GM23338 (cell line): ENCODE results near the gene C1orf210. TPM values are rescaled to one million over a fixed set of nuclear protein-coding genes. Genes with fewer than 3 reads are reported as not detected.

Experiments
- ATAC-seq: fragments of 200-7000 bp; cut with Tn5 transposase; 3 replicates; pipeline ENCODE4 v1.9.1; 2020
- DNase-seq: peaks from one replicate; pipeline ENCODE4 v3.0.0-alpha.2; 2015; ENCODE audit warnings: low spot score
- H2AFZ ChIP-seq: fragments of 200-600 bp; sonication (generic); 2 replicates; pipeline ENCODE4 v1.8.0; 2016; ENCODE audit warnings: antibody characterized with exemption, mild to moderate bottlenecking, moderate library complexity
- H3F3A ChIP-seq: fragments of 200-600 bp; sonication (generic); replicated peaks from 2 replicates; pipeline ENCODE4 v1.8.0; 2017; ENCODE audit warnings: antibody characterized with exemption, mixed run types, low read depth
- H3K27ac ChIP-seq: fragments of 200-600 bp; sonication (generic); 2 replicates; pipeline ENCODE4 v1.6.1; 2016; ENCODE audit warnings: low read depth
- H3K27me3 ChIP-seq: fragments of 200-600 bp; sonication (generic); 2 replicates; pipeline ENCODE4 v1.8.0; 2016; ENCODE audit warnings: mild to moderate bottlenecking, mixed run types, moderate library complexity; ENCODE audit not compliant: insufficient read depth
- H3K36me3 ChIP-seq: fragments of 200-600 bp; sonication (generic); 2 replicates; pipeline ENCODE4 v1.8.0; 2016; ENCODE audit warnings: mild to moderate bottlenecking; ENCODE audit not compliant: insufficient read depth
- H3K4me1 ChIP-seq: fragments of 200-600 bp; sonication (generic); 2 replicates; pipeline ENCODE4 v1.8.0; 2016; ENCODE audit warnings: mild to moderate bottlenecking, moderate library complexity; ENCODE audit not compliant: insufficient read depth
- H3K4me2 ChIP-seq: fragments of 200-600 bp; sonication (generic); 2 replicates; pipeline ENCODE4 v1.7.1; 2017; ENCODE audit warnings: mixed run types
- H3K4me3 ChIP-seq: fragments of 200-600 bp; sonication (generic); 2 replicates; pipeline ENCODE4 v1.6.1; 2016; ENCODE audit warnings: mixed run types
- H3K79me2 ChIP-seq: fragments of 200-600 bp; sonication (generic); replicated peaks from 2 replicates; pipeline ENCODE4 v1.8.0; 2017; ENCODE audit warnings: mild to moderate bottlenecking; ENCODE audit not compliant: insufficient read depth
- H3K9me2 ChIP-seq: fragments of 200-600 bp; sonication (generic); 2 replicates; pipeline ENCODE4 v1.8.0; 2017; ENCODE audit not compliant: insufficient read depth
- H4K20me1 ChIP-seq: fragments of 200-600 bp; sonication (generic); replicated peaks from 2 replicates; pipeline ENCODE4 v1.8.0; 2017; ENCODE audit warnings: mild to moderate bottlenecking; ENCODE audit not compliant: insufficient read depth
- H3K27ac Mint-ChIP-seq: 2 replicates; pipeline ENCODE4 v1.8.0; 2020; ENCODE audit warnings: inconsistent platforms, mild to moderate bottlenecking, moderate library complexity, mixed read lengths
- H3K27me3 Mint-ChIP-seq: 3 replicates; pipeline ENCODE4 v1.8.0; 2022; ENCODE audit warnings: low read depth, mild to moderate bottlenecking, moderate library complexity, mixed read lengths, inconsistent platforms; ENCODE audit not compliant: insufficient read depth, poor library complexity
- H3K36me3 Mint-ChIP-seq: 3 replicates; pipeline ENCODE4 v1.8.0; 2021; ENCODE audit warnings: low read depth, mild to moderate bottlenecking, inconsistent platforms, moderate library complexity, mixed read lengths
- H3K4me1 Mint-ChIP-seq: 3 replicates; pipeline ENCODE4 v1.8.0; 2020; ENCODE audit warnings: mild to moderate bottlenecking, inconsistent platforms, mixed read lengths
- H3K4me3 Mint-ChIP-seq: 3 replicates; pipeline ENCODE4 v1.8.0; 2021; ENCODE audit warnings: moderate library complexity, mild to moderate bottlenecking, inconsistent platforms, mixed read lengths
- H3K9me3 Mint-ChIP-seq: 3 replicates; pipeline ENCODE4 v1.8.0; 2020; ENCODE audit warnings: moderate library complexity, mild to moderate bottlenecking, inconsistent platforms, mixed read lengths
- CREB1 ChIP-seq: fragments of 250-450 bp; sonication (Bioruptor Pico); IDR thresholded peaks from 2 replicates; pipeline ENCODE4 v1.5.0; 2020; ENCODE audit warnings: low read depth, mild to moderate bottlenecking, moderate library complexity
- ETS1 ChIP-seq: IDR thresholded peaks from 2 replicates; pipeline ENCODE4 v1.6.1; 2016; ENCODE audit warnings: antibody characterized with exemption
- EZH2 ChIP-seq: fragments of 200-600 bp; sonication (generic); IDR thresholded peaks from one replicate; pipeline ENCODE4 v1.8.0; 2017; ENCODE audit warnings: antibody characterized with exemption, mild to moderate bottlenecking, low read depth; ENCODE audit not compliant: unreplicated experiment
- EZH2phosphoT487 ChIP-seq: fragments of 200-600 bp; sonication (generic); IDR thresholded peaks from one replicate; pipeline ENCODE4 v1.8.1; 2018; ENCODE audit warnings: antibody characterized with exemption; ENCODE audit not compliant: unreplicated experiment
- JUNB ChIP-seq: IDR thresholded peaks from one replicate; pipeline ENCODE4 v1.6.1; 2016; ENCODE audit warnings: antibody characterized with exemption; ENCODE audit not compliant: unreplicated experiment
- NANOG ChIP-seq: IDR thresholded peaks from 2 replicates; pipeline ENCODE4 v1.6.1; 2016; ENCODE audit warnings: antibody characterized with exemption, borderline replicate concordance
- POLR2AphosphoS5 ChIP-seq: IDR thresholded peaks from 2 replicates; pipeline ENCODE4 v1.6.1; 2016; ENCODE audit warnings: antibody characterized with exemption, low read depth
- REST ChIP-seq: IDR thresholded peaks from one replicate; pipeline ENCODE4 v1.6.1; 2018; ENCODE audit warnings: antibody characterized with exemption; ENCODE audit not compliant: unreplicated experiment
- STAT1 ChIP-seq: IDR thresholded peaks from one replicate; pipeline ENCODE4 v1.6.1; 2016; ENCODE audit warnings: antibody characterized with exemption; ENCODE audit not compliant: unreplicated experiment
- ZNF114 ChIP-seq: fragments of 250-450 bp; sonication (Bioruptor Pico); IDR thresholded peaks from 2 replicates; pipeline ENCODE4 v1.5.0; 2020; ENCODE audit warnings: mild to moderate bottlenecking, moderate library complexity
- ZNF331 ChIP-seq: fragments of 250-450 bp; sonication (Bioruptor Pico); IDR thresholded peaks from 2 replicates; pipeline ENCODE4 v1.5.0; 2020; ENCODE audit warnings: low read depth, mild to moderate bottlenecking, moderate library complexity
- ZNF462 ChIP-seq: fragments of 250-450 bp; sonication (Bioruptor Pico); IDR thresholded peaks from 2 replicates; pipeline ENCODE4 v1.5.0; 2020; ENCODE audit warnings: mild to moderate bottlenecking, moderate library complexity
- polyA plus RNA-seq: library from polyadenylated mRNA; unstranded; fragments of >200 nt; fragmentation: Nextera tagmentation; extraction: Ambion mirVana; gene quantifications from 2 replicates; pipeline ENCODE4 v1.2.1, GENCODE V29; 2016
- total RNA-seq: library from RNA; depleted of rRNA; stranded (reverse); fragments of >200 nt; shearing (Covaris generic); gene quantifications from 2 replicates; pipeline ENCODE4 v1.2.3, GENCODE V29; 2014
- TF ChIP-seq, protein P1 (sequence below), 2 experiments: fragments of 200-600 bp in 1 of 2; sonication (generic) in 1 of 2; conservative IDR thresholded peaks; 2 replicates each; pipeline versions ENCODE4 v1.5.1 to v1.6.1; 2016 to 2017; ENCODE audit warnings: antibody characterized with exemption in 2 of 2, low read depth in 2 of 2, mild to moderate bottlenecking in 2 of 2, moderate library complexity in 1 of 2

C1orf210 gene
- total and polyA plus RNA-seq, 2 experiments from 2014 or later, result 10.3 to 17.1 TPM

GRCh38 chr1:43272161-43272560 is 13.2 kb downstream of the C1orf210 start:
- ATAC-seq, result no peak
- H3K4me3 ChIP-seq, result no peak overlapping the region
- no peak overlapping the region for H3K27ac Mint-ChIP-seq
- peaks cover 7% of the 10 kb centered on the region for H3K27me3 Mint-ChIP-seq
- DNase-seq, result no peak
- no peaks in the 10 kb centered on the region; the same call in 1 of the 3 replicates for H3K9me3 Mint-ChIP-seq
- peaks cover 22% of the 10 kb centered on the region for H3K36me3 Mint-ChIP-seq
- H4K20me1 ChIP-seq, result no peaks in the 10 kb centered on the region
- H3K79me2 ChIP-seq, result 0 out of 2 replicates have a peak, but pooled peaks cover 3% of the 10 kb centered on the region
- 0 out of 2 replicates have a peak, but pooled peaks cover 5% of the 10 kb centered on the region for H3F3A ChIP-seq
- no peak overlapping the region for H3K27ac ChIP-seq
- H3K4me1 ChIP-seq, result peaks cover 16% of the 10 kb centered on the region
- no peak overlapping the region; the same call in 1 of the 3 replicates for H3K4me3 Mint-ChIP-seq
- H3K27me3 ChIP-seq, result no peaks in the 10 kb centered on the region
- peaks cover 7% of the 10 kb centered on the region; the same call in 1 of the 2 replicates for H3K9me2 ChIP-seq
- no peaks in the 10 kb centered on the region for H3K36me3 ChIP-seq
- H2AFZ ChIP-seq, result no peak overlapping the region
- no peak for TF ChIP-seq NANOG
- no peak for TF ChIP-seq ZNF114
- TF ChIP-seq ETS1, result no peak
- TF ChIP-seq CREB1 (CRISPR knock-in tag), result no peak
- no peak for TF ChIP-seq ZNF331 (CRISPR knock-in tag)
- no peak for TF ChIP-seq JUNB
- no peak for TF ChIP-seq STAT1
- TF ChIP-seq, protein P1, sequence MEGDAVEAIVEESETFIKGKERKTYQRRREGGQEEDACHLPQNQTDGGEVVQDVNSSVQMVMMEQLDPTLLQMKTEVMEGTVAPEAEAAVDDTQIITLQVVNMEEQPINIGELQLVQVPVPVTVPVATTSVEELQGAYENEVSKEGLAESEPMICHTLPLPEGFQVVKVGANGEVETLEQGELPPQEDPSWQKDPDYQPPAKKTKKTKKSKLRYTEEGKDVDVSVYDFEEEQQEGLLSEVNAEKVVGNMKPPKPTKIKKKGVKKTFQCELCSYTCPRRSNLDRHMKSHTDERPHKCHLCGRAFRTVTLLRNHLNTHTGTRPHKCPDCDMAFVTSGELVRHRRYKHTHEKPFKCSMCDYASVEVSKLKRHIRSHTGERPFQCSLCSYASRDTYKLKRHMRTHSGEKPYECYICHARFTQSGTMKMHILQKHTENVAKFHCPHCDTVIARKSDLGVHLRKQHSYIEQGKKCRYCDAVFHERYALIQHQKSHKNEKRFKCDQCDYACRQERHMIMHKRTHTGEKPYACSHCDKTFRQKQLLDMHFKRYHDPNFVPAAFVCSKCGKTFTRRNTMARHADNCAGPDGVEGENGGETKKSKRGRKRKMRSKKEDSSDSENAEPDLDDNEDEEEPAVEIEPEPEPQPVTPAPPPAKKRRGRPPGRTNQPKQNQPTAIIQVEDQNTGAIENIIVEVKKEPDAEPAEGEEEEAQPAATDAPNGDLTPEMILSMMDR (conservative IDR thresholded peaks at IDR 0.05; ENCODE audit: low read depth in 2 of 2), result no peak
- no peak for TF ChIP-seq EZH2
- no peak for TF ChIP-seq POLR2AphosphoS5
- TF ChIP-seq EZH2phosphoT487, result no peak
- TF ChIP-seq REST, result no peak
- no peak for TF ChIP-seq ZNF462 (CRISPR knock-in tag)
- H3K4me1 Mint-ChIP-seq, result peaks cover 33% of the 10 kb centered on the region
- H3K4me2 ChIP-seq, result no peak overlapping the region
